Peyer's patch (tissue), 4 donors: ENCODE data around the gene CHTF18.

ENCODE experiments used
- POLR2A ChIP-seq, 2 donors: fragments of 450-650 bp; IDR thresholded peaks; one replicate each; pipeline ENCODE4 v1.5.1; 2017; ENCODE audit warnings: antibody characterized with exemption in 2 of 2, mild to moderate bottlenecking in 2 of 2, moderate library complexity in 2 of 2
- TF ChIP-seq, protein P1 (sequence below), 6 experiments: fragments of 450-650 bp in 4 of 6; fragments of 200-600 bp in 2 of 6; sonication (generic) in 1 of 6; IDR thresholded peaks; one replicate each; pipeline ENCODE4 v1.5.1; 2017 to 2019; ENCODE audit warnings: antibody characterized with exemption in 6 of 6, mild to moderate bottlenecking in 3 of 6, moderate library complexity in 1 of 6

DNA sequence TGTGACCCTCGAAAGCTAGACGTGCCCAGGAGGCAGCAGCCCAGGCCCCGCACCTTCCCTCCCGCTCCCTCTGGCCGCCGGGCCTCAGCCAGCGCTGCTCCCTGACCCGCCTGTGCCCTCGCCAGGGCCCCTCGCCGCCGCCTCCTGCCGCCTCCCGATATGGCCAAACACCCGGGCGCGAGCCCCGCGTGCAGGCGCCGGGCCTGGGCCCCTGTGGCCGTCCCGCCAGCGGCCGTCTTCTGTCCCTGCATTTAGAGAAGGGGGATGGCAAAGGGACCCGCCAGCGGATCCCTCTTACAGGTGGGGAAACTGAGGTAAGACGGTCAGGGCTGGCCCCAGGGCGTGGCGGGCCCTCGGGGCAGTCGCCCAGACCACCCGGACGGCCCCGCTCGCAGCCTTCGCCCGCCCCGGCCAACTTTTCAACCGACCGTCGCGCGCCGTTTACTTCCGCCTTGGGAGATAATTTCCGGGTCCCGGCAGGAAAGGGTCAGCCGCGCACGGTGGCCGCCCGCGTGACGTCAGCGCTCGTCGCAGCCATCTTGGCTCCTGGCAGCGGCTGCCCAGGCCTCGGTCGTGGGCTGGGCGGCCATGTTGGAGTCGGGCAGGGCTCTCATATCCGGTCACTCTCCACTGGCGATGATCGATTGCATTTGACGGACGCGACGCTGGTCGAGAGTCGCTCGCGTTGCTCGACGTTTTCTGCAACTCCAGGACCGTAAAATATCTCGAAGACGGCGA lies 19.1 kb downstream of the CHTF18 start:
- TF ChIP-seq, protein P1, sequence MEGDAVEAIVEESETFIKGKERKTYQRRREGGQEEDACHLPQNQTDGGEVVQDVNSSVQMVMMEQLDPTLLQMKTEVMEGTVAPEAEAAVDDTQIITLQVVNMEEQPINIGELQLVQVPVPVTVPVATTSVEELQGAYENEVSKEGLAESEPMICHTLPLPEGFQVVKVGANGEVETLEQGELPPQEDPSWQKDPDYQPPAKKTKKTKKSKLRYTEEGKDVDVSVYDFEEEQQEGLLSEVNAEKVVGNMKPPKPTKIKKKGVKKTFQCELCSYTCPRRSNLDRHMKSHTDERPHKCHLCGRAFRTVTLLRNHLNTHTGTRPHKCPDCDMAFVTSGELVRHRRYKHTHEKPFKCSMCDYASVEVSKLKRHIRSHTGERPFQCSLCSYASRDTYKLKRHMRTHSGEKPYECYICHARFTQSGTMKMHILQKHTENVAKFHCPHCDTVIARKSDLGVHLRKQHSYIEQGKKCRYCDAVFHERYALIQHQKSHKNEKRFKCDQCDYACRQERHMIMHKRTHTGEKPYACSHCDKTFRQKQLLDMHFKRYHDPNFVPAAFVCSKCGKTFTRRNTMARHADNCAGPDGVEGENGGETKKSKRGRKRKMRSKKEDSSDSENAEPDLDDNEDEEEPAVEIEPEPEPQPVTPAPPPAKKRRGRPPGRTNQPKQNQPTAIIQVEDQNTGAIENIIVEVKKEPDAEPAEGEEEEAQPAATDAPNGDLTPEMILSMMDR (IDR thresholded peaks at IDR 0.05), result no peak
- TF ChIP-seq POLR2A (IDR thresholded peaks at IDR 0.05), result peak; percentile 82
